NCI-H1930 (cell line): Measurements from ENCODE around the gene CCSER2.
A peak's percentile ranks its signal among the peaks of the same experiment; 100 is the strongest.
"Not testable (repeated sequence)": the region's sequence is repeated elsewhere in the genome, so short reads cannot be mapped to it uniquely, and the experiment has no call there.

Experiments
- DNase-seq, 2 experiments: peaks; one replicate each; lab custom pipeline; 2025; lab: John Stamatoyannopoulos, UW

CCSER2 gene

GRCh38 chr10:84395581-84395980, 67.2 kb downstream of the CCSER2 start:
- no peak for DNase-seq

- DNase-seq: no peak
Observed at GRCh38 chr10:84397735-84398144, 69.4 kb downstream of the CCSER2 start.

- no peak for DNase-seq
Observed at GRCh38 chr10:84398696-84399095, 70.3 kb downstream of the CCSER2 start.

- no peak for DNase-seq
Observed at GRCh38 chr10:84401854-84402611, 73.6 kb downstream of the CCSER2 start.

- DNase-seq: no peak
Observed at GRCh38 chr10:84404783-84405182, 76.4 kb downstream of the CCSER2 start.

- DNase-seq: no peak
Observed at GRCh38 chr10:84405662-84406061, 77.3 kb downstream of the CCSER2 start.

- no peak for DNase-seq
Observed at GRCh38 chr10:84406561-84406960, 78.2 kb downstream of the CCSER2 start.

GRCh38 chr10:84407388-84408049, 79.1 kb downstream of the CCSER2 start:
- no peak for DNase-seq

- DNase-seq: no peak
Observed at GRCh38 chr10:84412482-84412881, 84.1 kb downstream of the CCSER2 start.

- DNase-seq: not testable (repeated sequence)
Observed at GRCh38 chr10:84414110-84414509, 85.7 kb downstream of the CCSER2 start.

- DNase-seq: no peak
Observed at GRCh38 chr10:84415539-84416244, 87.3 kb downstream of the CCSER2 start.

- DNase-seq: no peak
Observed at GRCh38 chr10:84416245-84416555, 87.8 kb downstream of the CCSER2 start.

- no peak for DNase-seq
Observed at GRCh38 chr10:84423719-84424118, 95.3 kb downstream of the CCSER2 start.

GRCh38 chr10:84424731-84425167, 96.4 kb downstream of the CCSER2 start:
- no peak for DNase-seq

- DNase-seq: no peak
Observed at GRCh38 chr10:84427903-84428650, 99.7 kb downstream of the CCSER2 start.

GRCh38 chr10:84428711-84429110, 100.3 kb downstream of the CCSER2 start:
- no peak for DNase-seq

- peak; percentile 9 to 12 for DNase-seq
Observed at GRCh38 chr10:84429926-84430520, 101.6 kb downstream of the CCSER2 start.

- DNase-seq: no peak
Observed at GRCh38 chr10:84432891-84433290, 104.5 kb downstream of the CCSER2 start.

GRCh38 chr10:84440781-84441180, 112.4 kb downstream of the CCSER2 start:
- no peak for DNase-seq

- DNase-seq: no peak
Observed at GRCh38 chr10:84447701-84448400, 119.5 kb downstream of the CCSER2 start.

GRCh38 chr10:84449351-84449750, 121.0 kb downstream of the CCSER2 start:
- DNase-seq: not testable (repeated sequence)
